ENCODE measurements around the gene PCNX4.

The PCNX4 gene

GRCh38 chr14:60206249-60206670 lies 114.5 kb downstream of the PCNX4 start:
- no peak for DNase-seq (ENCODE audit: low read depth)

DNA sequence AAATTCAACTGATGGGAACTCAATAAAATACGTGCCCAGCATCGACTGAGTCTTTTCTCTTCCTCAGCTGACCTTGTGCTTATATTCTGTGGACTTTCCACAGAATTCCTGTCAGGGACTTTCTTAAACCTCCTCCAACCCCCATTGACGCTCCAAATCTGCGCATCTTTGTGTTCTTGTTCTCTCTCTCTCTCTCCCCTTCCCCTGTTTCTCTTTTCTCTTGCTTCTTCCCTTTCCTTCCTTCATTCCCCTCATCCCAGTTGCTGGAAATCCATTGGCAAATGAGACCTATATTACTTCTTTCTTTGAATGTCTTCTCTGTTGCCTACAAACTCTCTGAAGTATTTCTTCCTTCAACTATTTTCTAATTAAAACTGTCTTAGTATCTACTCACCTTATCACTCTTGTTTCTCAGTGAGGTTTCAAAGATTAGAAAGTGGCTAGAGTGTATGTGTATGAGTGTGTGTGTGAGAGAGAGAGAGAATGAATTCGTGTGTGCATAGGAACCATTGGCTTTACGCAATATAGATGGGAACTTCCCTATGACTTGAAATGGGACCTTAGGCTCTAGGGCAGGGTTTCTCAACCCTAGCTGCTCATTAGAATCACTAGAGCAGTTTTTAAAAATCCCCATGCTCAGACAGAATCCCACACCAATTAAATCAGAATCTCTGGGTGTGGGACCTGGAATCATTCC lies 115.3 kb downstream of the PCNX4 start:
- no peak for DNase-seq (ENCODE audit: low read depth)

GRCh38 chr14:60210703-60211102 lies 119.0 kb downstream of the PCNX4 start:
- DNase-seq (ENCODE audit: low read depth) = no peak

GRCh38 chr14:60211153-60211552 lies 119.4 kb downstream of the PCNX4 start:
- DNase-seq (ENCODE audit: low read depth) = no peak

GRCh38 chr14:60212503-60213371 lies 121.0 kb downstream of the PCNX4 start:
- no peak for DNase-seq (ENCODE audit: low read depth)

DNA sequence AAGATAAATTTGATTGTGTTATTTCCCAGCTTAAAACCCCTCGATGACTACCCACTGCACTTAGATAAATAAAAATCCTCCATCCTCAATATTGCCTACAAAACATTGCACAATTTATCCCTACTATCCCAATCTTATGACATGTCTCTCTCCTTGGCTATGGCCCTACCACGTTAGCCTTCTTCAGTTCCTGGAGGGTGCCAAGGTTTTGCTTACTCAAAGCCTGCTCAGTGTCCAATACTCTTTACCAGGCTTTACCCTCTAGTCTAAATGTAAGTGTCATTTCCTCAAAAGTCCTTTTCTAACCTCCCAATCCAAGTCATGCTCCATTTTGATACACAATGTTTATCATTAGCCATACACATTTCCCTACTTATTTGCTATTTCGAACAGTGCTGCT lies 122.3 kb downstream of the PCNX4 start:
- no peak for DNase-seq (ENCODE audit: low read depth)

DNA sequence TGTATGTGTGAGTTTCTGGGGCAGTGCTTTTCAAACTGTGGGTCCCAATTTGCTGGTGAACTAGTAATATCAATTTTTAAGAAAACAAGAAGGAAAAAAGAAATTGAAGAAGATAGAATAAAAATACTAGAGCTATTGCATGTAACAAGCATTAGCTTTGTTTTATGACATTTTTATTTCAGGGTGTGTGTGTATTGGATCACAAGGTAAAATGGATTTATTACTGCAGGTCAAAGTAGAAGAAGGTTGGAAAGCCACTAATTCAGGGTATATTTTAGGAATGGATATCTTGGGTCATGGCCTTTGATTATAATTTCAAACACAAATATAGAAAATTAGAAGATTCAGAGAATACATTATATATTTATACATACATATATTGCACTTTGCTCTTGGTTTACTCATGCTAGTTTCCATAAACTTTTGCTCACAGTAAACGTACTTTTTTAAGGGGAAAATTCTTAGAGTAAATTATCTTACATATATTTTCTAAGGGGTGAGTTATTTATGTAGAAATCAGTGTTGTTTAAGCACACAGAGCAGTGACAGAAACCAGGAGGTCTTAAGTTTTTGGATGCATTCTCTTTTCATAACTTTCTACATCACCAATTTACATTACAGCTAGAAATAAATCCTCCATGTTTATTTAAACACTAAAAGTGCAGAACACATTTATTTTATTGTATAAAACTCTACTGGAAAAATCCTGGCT lies 122.8 kb downstream of the PCNX4 start:
- no peak for DNase-seq (ENCODE audit: low read depth)

DNA sequence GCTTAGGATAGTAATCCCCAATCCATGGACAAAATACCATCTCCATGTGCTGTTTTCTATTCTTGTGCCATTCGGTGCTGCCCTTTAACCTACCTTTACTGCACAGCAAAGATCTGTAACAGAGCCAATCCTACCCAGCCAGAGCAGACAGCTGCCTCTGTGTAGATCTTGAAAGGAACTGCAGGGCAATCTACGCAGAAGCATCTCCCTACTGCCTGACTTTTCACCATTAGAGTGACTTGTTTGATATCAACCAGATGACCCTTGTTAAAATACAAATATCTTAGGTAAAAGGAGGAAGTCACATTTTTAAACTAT lies 123.4 kb downstream of the PCNX4 start:
- DNase-seq (ENCODE audit: low read depth) = no peak

GRCh38 chr14:60215520-60216420 lies 124.0 kb downstream of the PCNX4 start:
- no peak for DNase-seq (ENCODE audit: low read depth)

- DNase-seq (ENCODE audit: low read depth) = no peak
Measured at GRCh38 chr14:60217713-60218112, 126.0 kb downstream of the PCNX4 start.
